Measurements from ENCODE around the gene ZNF24. TPM values are rescaled to one million over a fixed set of nuclear protein-coding genes. Genes with fewer than 3 reads are reported as not detected.

ZNF24 gene
- 56.9 to 59.0 TPM (median 58.3 TPM) in 3 replicates for total RNA-seq (2021)
- percentile 99 among the genes with signal in this experiment for Bru-seq, nascent RNA
- long read RNA-seq, experiment 1, full-length matches to known transcripts, result 143 of 217 reads
- long read RNA-seq, experiment 1, partial matches to known transcripts, result 11 of 217 reads
- long read RNA-seq, experiment 1, other reads (novel, unspliced or antisense), result 63 of 217 reads
- long read RNA-seq, experiment 2, full-length matches to known transcripts, result 24 of 99 reads
- long read RNA-seq, experiment 2, partial matches to known transcripts, result 6 of 99 reads
- long read RNA-seq, experiment 2, other reads (novel, unspliced or antisense), result 69 of 99 reads
- long read RNA-seq, experiment 3, full-length matches to known transcripts, result 110 of 123 reads
- long read RNA-seq, experiment 3, partial matches to known transcripts, result 3 of 123 reads
- long read RNA-seq, experiment 3, other reads (novel, unspliced or antisense), result 10 of 123 reads

GRCh38 chr18:35343936-35344735, at the start of gene ZNF24:
TSS of gene ZNF24 (minus strand) at chr18:35344420. CDS start at chr18:35340650, 3,770 bp downstream.
- Mint-ChIP-seq H3K27me3 (ENCODE audit: low read depth) (peaks cover 3% of the 10 kb centered on the region), H3K9me3 (no peaks in the 10 kb centered on the region), H3K27ac (peak within 1 kb of the TSS; percentile 89), H3K36me3 (peaks cover 14% of the 10 kb centered on the region), H3K4me3 (peak within 1 kb of the TSS; percentile 98), H3K4me1 (peaks cover 21% of the 10 kb centered on the region)
- peak; percentile 90 for DNase-seq (ENCODE audit: low spot score)
- peak; percentile 89 for ATAC-seq
- CTCF ChIA-PET, result interaction anchor here (0.9 to 2.9 kb wide), 3 partner anchors 11 to 104 kb away, joined by 3 to 23 read pairs (median 3); partner anchors contain the start of gene ZNF397
- POLR2A ChIA-PET, result interaction anchor here (1.2 to 1.8 kb wide), 2 partner anchors 11 to 103 kb away, joined by 4 to 8 read pairs; partner anchors contain the start of gene ZNF397
- TF ChIP-seq FOXP4 (CRISPR knock-in tag; IDR thresholded peaks at IDR 0.05) (peak; percentile 55), SP1 (CRISPR knock-in tag; conservative IDR thresholded peaks at IDR 0.05) (peak; percentile 67; the same call in 1 of the 2 replicates), GABPB1 (CRISPR knock-in tag; IDR thresholded peaks at IDR 0.05) (peak; percentile 52), ARID4B (CRISPR knock-in tag; IDR thresholded peaks at IDR 0.05; ENCODE audit: borderline replicate concordance) (peak; percentile 92; the same call in 1 of the 2 replicates), CBFB (CRISPR knock-in tag; IDR thresholded peaks at IDR 0.05; ENCODE audit: low read depth) (no peak), HMGXB4 (CRISPR knock-in tag; IDR thresholded peaks at IDR 0.05) (0 out of 2 replicates have a peak, but pooled peaks have one; percentile 35), ETV6 (CRISPR knock-in tag; IDR thresholded peaks at IDR 0.05) (peak; percentile 85), FOXK1 (CRISPR knock-in tag; IDR thresholded peaks at IDR 0.05) (peak; percentile 55), AR (CRISPR knock-in tag; IDR thresholded peaks at IDR 0.05) (0 out of 2 replicates have a peak, but pooled peaks have one; percentile 34), ESRRA (CRISPR knock-in tag; IDR thresholded peaks at IDR 0.05; ENCODE audit: borderline replicate concordance) (peak; percentile 73; the same call in 1 of the 2 replicates), ZNF138 (CRISPR knock-in tag; conservative IDR thresholded peaks at IDR 0.05) (no peak), RORB (CRISPR knock-in tag; IDR thresholded peaks at IDR 0.05) (0 out of 2 replicates have a peak, but pooled peaks have one; percentile 34), ZNF121 (CRISPR knock-in tag; IDR thresholded peaks at IDR 0.05) (no peak), ELF4 (CRISPR knock-in tag; IDR thresholded peaks at IDR 0.05; ENCODE audit: low read depth) (no peak), IRF1 (CRISPR knock-in tag; IDR thresholded peaks at IDR 0.05) (peak; percentile 57; the same call in 1 of the 2 replicates)
- TF ChIP-seq, protein P1, sequence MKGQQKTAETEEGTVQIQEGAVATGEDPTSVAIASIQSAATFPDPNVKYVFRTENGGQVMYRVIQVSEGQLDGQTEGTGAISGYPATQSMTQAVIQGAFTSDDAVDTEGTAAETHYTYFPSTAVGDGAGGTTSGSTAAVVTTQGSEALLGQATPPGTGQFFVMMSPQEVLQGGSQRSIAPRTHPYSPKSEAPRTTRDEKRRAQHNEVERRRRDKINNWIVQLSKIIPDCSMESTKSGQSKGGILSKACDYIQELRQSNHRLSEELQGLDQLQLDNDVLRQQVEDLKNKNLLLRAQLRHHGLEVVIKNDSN (CRISPR knock-in tag; IDR thresholded peaks at IDR 0.05), result 0 out of 2 replicates have a peak, but pooled peaks have one; percentile 29
- TF ChIP-seq, protein P2, sequence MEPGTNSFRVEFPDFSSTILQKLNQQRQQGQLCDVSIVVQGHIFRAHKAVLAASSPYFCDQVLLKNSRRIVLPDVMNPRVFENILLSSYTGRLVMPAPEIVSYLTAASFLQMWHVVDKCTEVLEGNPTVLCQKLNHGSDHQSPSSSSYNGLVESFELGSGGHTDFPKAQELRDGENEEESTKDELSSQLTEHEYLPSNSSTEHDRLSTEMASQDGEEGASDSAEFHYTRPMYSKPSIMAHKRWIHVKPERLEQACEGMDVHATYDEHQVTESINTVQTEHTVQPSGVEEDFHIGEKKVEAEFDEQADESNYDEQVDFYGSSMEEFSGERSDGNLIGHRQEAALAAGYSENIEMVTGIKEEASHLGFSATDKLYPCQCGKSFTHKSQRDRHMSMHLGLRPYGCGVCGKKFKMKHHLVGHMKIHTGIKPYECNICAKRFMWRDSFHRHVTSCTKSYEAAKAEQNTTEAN (CRISPR knock-in tag; IDR thresholded peaks at IDR 0.05), result no peak
- TF ChIP-seq, protein P3, sequence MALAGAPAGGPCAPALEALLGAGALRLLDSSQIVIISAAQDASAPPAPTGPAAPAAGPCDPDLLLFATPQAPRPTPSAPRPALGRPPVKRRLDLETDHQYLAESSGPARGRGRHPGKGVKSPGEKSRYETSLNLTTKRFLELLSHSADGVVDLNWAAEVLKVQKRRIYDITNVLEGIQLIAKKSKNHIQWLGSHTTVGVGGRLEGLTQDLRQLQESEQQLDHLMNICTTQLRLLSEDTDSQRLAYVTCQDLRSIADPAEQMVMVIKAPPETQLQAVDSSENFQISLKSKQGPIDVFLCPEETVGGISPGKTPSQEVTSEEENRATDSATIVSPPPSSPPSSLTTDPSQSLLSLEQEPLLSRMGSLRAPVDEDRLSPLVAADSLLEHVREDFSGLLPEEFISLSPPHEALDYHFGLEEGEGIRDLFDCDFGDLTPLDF (CRISPR knock-in tag; IDR thresholded peaks at IDR 0.05), result 0 out of 2 replicates have a peak, but pooled peaks have one; percentile 46

Data from WTC11 (cell line).